HG02610 (cell line): Measurements from ENCODE around the gene WASL.
"Not testable (repeated sequence)": the region's sequence is repeated elsewhere in the genome, so short reads cannot be mapped to it uniquely, and the experiment has no call there.

Source experiments
- ATAC-seq: cut with Tn5 transposase; IDR thresholded peaks from one replicate; pipeline ENCODE4 v1.9.1; 2021; ENCODE audit warnings: mild to moderate bottlenecking, moderate library complexity; ENCODE audit not compliant: unreplicated experiment

The WASL gene

GRCh38 chr7:123634011-123634573 lies 114.7 kb downstream of the WASL start:
- ATAC-seq, result not testable (repeated sequence)

GRCh38 chr7:123633553-123633952 lies 115.2 kb downstream of the WASL start:
- no peak for ATAC-seq

GRCh38 chr7:123632808-123633207 lies 116.0 kb downstream of the WASL start:
- no peak for ATAC-seq
